Hematopoietic multipotent progenitor cell (in vitro differentiated cells): Measurements from ENCODE around the gene PEAK1. TPM values are rescaled to one million over a fixed set of nuclear protein-coding genes. Genes with fewer than 3 reads are reported as not detected.
A peak's percentile ranks its signal among the peaks of the same experiment; 100 is the strongest.

Source experiments
- DNase-seq, 3 donors: peaks; one replicate each; pipeline ENCODE4 v3.0.0-alpha.2; 2011 to 2015; ENCODE audit warnings: low read depth in 2 of 3, low spot score in 2 of 3
- total RNA-seq: library from RNA; depleted of rRNA; stranded (reverse); fragments of >200 nt; gene quantifications from one replicate; pipeline ENCODE4 v1.2.3, GENCODE V29; 2012

The PEAK1 gene
- total RNA-seq, 1 donor: 13.7 TPM

- peak in 2 of 3 donors; percentile 22 to 48 for DNase-seq
These were observed 312.2 kb downstream of the PEAK1 start for GRCh38 chr15:77107531-77108355.

- no peak for DNase-seq
These were observed 312.8 kb downstream of the PEAK1 start for GRCh38 chr15:77107068-77107467.

GRCh38 chr15:77104155-77104554 lies 315.7 kb downstream of the PEAK1 start:
- no peak for DNase-seq

- DNase-seq: no peak
These were observed 320.0 kb downstream of the PEAK1 start for GRCh38 chr15:77099741-77100463.

GRCh38 chr15:77098572-77098971 lies 321.3 kb downstream of the PEAK1 start:
- DNase-seq: no peak

GRCh38 chr15:77097921-77098320 lies 322.0 kb downstream of the PEAK1 start:
- DNase-seq: no peak

GRCh38 chr15:77097248-77097721 lies 322.6 kb downstream of the PEAK1 start:
- DNase-seq: peak in 2 of 3 donors; percentile 6 to 41

GRCh38 chr15:77096541-77096940 lies 323.4 kb downstream of the PEAK1 start:
- no peak for DNase-seq

- no peak for DNase-seq
These were observed 323.8 kb downstream of the PEAK1 start for GRCh38 chr15:77096138-77096537.

GRCh38 chr15:77094397-77095030 lies 325.4 kb downstream of the PEAK1 start:
- peak in 1 of 3 donors; percentile 12 for DNase-seq

GRCh38 chr15:77093436-77093835 lies 326.5 kb downstream of the PEAK1 start:
- no peak for DNase-seq

GRCh38 chr15:77091097-77091496 lies 328.8 kb downstream of the PEAK1 start:
- no peak for DNase-seq

GRCh38 chr15:77087213-77087612 lies 332.7 kb downstream of the PEAK1 start:
- DNase-seq: no peak

GRCh38 chr15:77085297-77085696 lies 334.6 kb downstream of the PEAK1 start:
- DNase-seq: no peak

- DNase-seq: no peak
These were observed 335.5 kb downstream of the PEAK1 start for GRCh38 chr15:77084436-77084835.

GRCh38 chr15:77083381-77084160 lies 336.3 kb downstream of the PEAK1 start:
- DNase-seq: peak in 2 of 3 donors; percentile 74 to 77

- DNase-seq: no peak
These were observed 337.9 kb downstream of the PEAK1 start for GRCh38 chr15:77081971-77082370.

GRCh38 chr15:77076323-77076915 lies 343.5 kb downstream of the PEAK1 start:
- DNase-seq: no peak

GRCh38 chr15:77075528-77075927 lies 344.4 kb downstream of the PEAK1 start:
- no peak for DNase-seq

GRCh38 chr15:77074350-77074749 lies 345.6 kb downstream of the PEAK1 start:
- no peak for DNase-seq
